Endothelial cell of umbilical vein (primary cell): ENCODE measurements around the gene GLB1L2. TPM values are rescaled to one million over a fixed set of nuclear protein-coding genes. Genes with fewer than 3 reads are reported as not detected.

Source experiments
- BruUV-seq: library from RNA; stranded (reverse); fragments of 400-500 nt; replicated peaks from 2 replicates; lab custom pipeline; 2021; lab: Mats Ljungman, UMichigan
- CTCF ChIA-PET: fragments of 300-600, 350-600 bp; sonication (Branson Sonifier 250); formaldehyde crosslinking; loops from one replicate; lab custom pipeline; 2021; ENCODE audit warnings: antibody characterized with exemption, inconsistent platforms; lab: Charles Lee
- POLR2A ChIA-PET: fragments of 300-600, 350-600 bp; sonication (Branson Sonifier 250); formaldehyde crosslinking; loops from one replicate; lab custom pipeline; 2021; ENCODE audit warnings: antibody characterized with exemption, inconsistent platforms; lab: Charles Lee
- DNase-seq: peaks from one replicate; pipeline ENCODE4 v3.0.0-alpha.2; 2011; ENCODE audit warnings: low read depth, low spot score
- FAIRE-seq: peaks from 2 replicates; lab custom pipeline; 2011; peaks lifted over from hg19 to GRCh38; lab: Jason Lieb, UNC
- H2AFZ ChIP-seq: 2 replicates; pipeline ENCODE4 v1.6.0; 2012; ENCODE audit warnings: low read depth, low read length, control low read depth, inconsistent platforms
- H3K27ac ChIP-seq: 2 replicates; pipeline ENCODE4 v1.5.1; 2011; ENCODE audit warnings: low read depth, mild to moderate bottlenecking, control low read depth, low read length, moderate library complexity; ENCODE audit not compliant: insufficient read depth
- H3K27me3 ChIP-seq, 2 experiments: 2 replicates each; pipeline versions ENCODE4 v1.6.0 to v1.6.1; 2011; ENCODE audit warnings: low read length in 2 of 2, mixed read lengths in 1 of 2; ENCODE audit not compliant: control insufficient read depth in 2 of 2, insufficient read depth in 2 of 2
- H3K36me3 ChIP-seq, 2 experiments: 2 replicates in 1 of 2; 3 replicates in 1 of 2; pipeline ENCODE4 v1.5.1; 2011; ENCODE audit warnings: low read length in 2 of 2, mild to moderate bottlenecking in 1 of 2, moderate library complexity in 1 of 2; ENCODE audit not compliant: control insufficient read depth in 2 of 2, insufficient read depth in 2 of 2; ENCODE audit errors: extremely low read depth in 1 of 2
- H3K4me1 ChIP-seq: 3 replicates; pipeline ENCODE4 v1.5.1; 2011; ENCODE audit warnings: mild to moderate bottlenecking, low read length; ENCODE audit not compliant: control insufficient read depth, insufficient read depth; ENCODE audit errors: extremely low read depth
- H3K4me2 ChIP-seq: 2 replicates; pipeline ENCODE4 v1.6.1; 2011; ENCODE audit warnings: low read length, control low read depth, mixed read lengths; ENCODE audit not compliant: insufficient read depth
- H3K4me3 ChIP-seq, 3 experiments: fragments of 200-600 bp in 1 of 3; sonication (generic), shearing (Covaris generic) in 1 of 3; replicated peaks in 1 of 3; 2 replicates each; pipeline ENCODE4 v1.5.1; 2011 to 2016; ENCODE audit warnings: control low read depth in 3 of 3, low read length in 3 of 3, mild to moderate bottlenecking in 2 of 3, inconsistent platforms in 1 of 3, low read depth in 1 of 3, moderate library complexity in 1 of 3; ENCODE audit not compliant: insufficient read depth in 1 of 3
- H3K79me2 ChIP-seq: 2 replicates; pipeline ENCODE4 v1.6.0; 2012; ENCODE audit warnings: low read length, inconsistent platforms; ENCODE audit not compliant: control insufficient read depth, insufficient read depth
- H3K9ac ChIP-seq: replicated peaks from 2 replicates; pipeline ENCODE3; 2011; ENCODE audit warnings: low read length, control low read depth; ENCODE audit not compliant: insufficient read depth; ENCODE audit errors: extremely low read depth
- H3K9me1 ChIP-seq: replicated peaks from 3 replicates; pipeline ENCODE4 v1.6.0; 2011; ENCODE audit warnings: mild to moderate bottlenecking, low read length; ENCODE audit not compliant: control insufficient read depth, insufficient read depth; ENCODE audit errors: extremely low read depth
- H3K9me3 ChIP-seq: replicated peaks from 2 replicates; pipeline ENCODE4 v1.5.1; 2012; ENCODE audit warnings: low read length, inconsistent platforms; ENCODE audit not compliant: control insufficient read depth, insufficient read depth
- H4K20me1 ChIP-seq: replicated peaks from 2 replicates; pipeline ENCODE3; 2011; ENCODE audit warnings: mild to moderate bottlenecking, low read length; ENCODE audit not compliant: control insufficient read depth, insufficient read depth; ENCODE audit errors: extremely low read depth
- CTCF ChIP-seq, 2 donors: IDR thresholded peaks; 1 replicate in 1 of 2; 2 replicates in 1 of 2; pipeline ENCODE4 v1.5.1; 2011; ENCODE audit warnings: low read length in 2 of 2, mild to moderate bottlenecking in 2 of 2, moderate library complexity in 2 of 2, control low read depth in 1 of 2, inconsistent platforms in 1 of 2, low read depth in 1 of 2; ENCODE audit not compliant: insufficient read depth in 1 of 2; ENCODE audit errors: extremely low read depth in 1 of 2
- EZH2 ChIP-seq: IDR thresholded peaks from 2 replicates; pipeline ENCODE4 v1.6.1; 2012; ENCODE audit warnings: borderline replicate concordance, low read depth, mild to moderate bottlenecking, moderate library complexity, low read length, inconsistent platforms; ENCODE audit not compliant: severe bottlenecking
- FOS ChIP-seq: IDR thresholded peaks from 2 replicates; pipeline ENCODE4 v1.6.1; 2011; ENCODE audit warnings: mild to moderate bottlenecking, low read length, moderate library complexity, borderline replicate concordance; ENCODE audit not compliant: insufficient read depth
- GATA2 ChIP-seq: IDR thresholded peaks from 2 replicates; pipeline ENCODE4 v1.7.0; 2011; ENCODE audit warnings: low read depth, mild to moderate bottlenecking, moderate library complexity, mixed read lengths, low read length; ENCODE audit not compliant: insufficient read length, insufficient read depth
- JUN ChIP-seq: IDR thresholded peaks from 2 replicates; pipeline ENCODE4 v1.6.1; 2011; ENCODE audit warnings: borderline replicate concordance, low read depth; ENCODE audit not compliant: insufficient read length, insufficient read depth
- MAX ChIP-seq: IDR thresholded peaks from 2 replicates; pipeline ENCODE4 v1.6.1; 2011; ENCODE audit not compliant: insufficient read depth, insufficient read length
- MYC ChIP-seq: IDR thresholded peaks from one replicate; pipeline ENCODE4 v1.6.1; 2011; ENCODE audit warnings: mild to moderate bottlenecking, low read depth, low read length
- POLR2A ChIP-seq: IDR thresholded peaks from 2 replicates; pipeline ENCODE4 v1.6.1; 2012; ENCODE audit warnings: low read depth, mild to moderate bottlenecking, control low read depth, low read length
- POLR2AphosphoS5 ChIP-seq: IDR thresholded peaks from 2 replicates; pipeline ENCODE4 v1.6.1; 2012; ENCODE audit warnings: low read depth, mild to moderate bottlenecking, control low read depth, low read length, moderate library complexity; ENCODE audit not compliant: insufficient read depth
- dilution Hi-C: fragments of 300-500 bp; cut with MboI; formaldehyde crosslinking; loops from one replicate; pipeline ENCODE4 v1.15.0; 2019; ENCODE audit warnings: low sequenced_read_pairs; ENCODE audit not compliant: extremely low pct_ligation_motif_present
- intact Hi-C: fragments of 100-400 bp; cut with micrococcal nuclease; formaldehyde crosslinking; loops from one replicate; pipeline ENCODE4 v1.10.0; 2022
- polyA plus RNA-seq, 4 experiments: library from polyadenylated mRNA; depleted of rRNA in 3 of 4; stranded (reverse) in 3 of 4; unstranded in 1 of 4; fragments of >200 nt; gene quantifications; 2 replicates each; pipeline versions ENCODE4 v1.2.1 to v1.2.3, GENCODE V29; 2011 to 2012; ENCODE audit warnings: missing spikeins in 1 of 4
- total RNA-seq: library from RNA; stranded (reverse); gene quantifications from 2 replicates; pipeline ENCODE4 v1.2.3, GENCODE V29; 2021

GLB1L2 gene
- total and polyA plus RNA-seq, 2 donors (not counting 3 experiments of a cell fraction or from before 2014, with no cell fraction given), result 0.55 to 0.59 TPM

- Histone ChIP-seq H3K9me1 (no peaks in the 10 kb centered on the region), H3K9ac (no peak overlapping the region), H3K27ac (no peak overlapping the region), H3K4me3 (no peak overlapping the region), H3K36me3 (no peaks in the 10 kb centered on the region), H3K79me2 (no peaks in the 10 kb centered on the region), H4K20me1 (no peaks in the 10 kb centered on the region), H3K27me3 (no peaks in the 10 kb centered on the region), H3K4me2 (no peak overlapping the region), H3K4me1 (no peaks in the 10 kb centered on the region), H3K9me3 (no peaks in the 10 kb centered on the region), H2AFZ (no peak overlapping the region)
- ChIA-PET CTCF (no interaction called here), POLR2A (no interaction called here)
- DNase-seq (no peak), FAIRE-seq (no peak)
- dilution Hi-C loops, result no loop called here
- TF ChIP-seq POLR2A (no peak), FOS (no peak), MYC (no peak), CTCF (IDR thresholded peaks at IDR 0.05; ENCODE audit: extremely low read depth in 1 of 2, insufficient read depth in 1 of 2, low read depth in 1 of 2, low read length in 2 of 2) (no peak), POLR2AphosphoS5 (no peak), MAX (no peak), JUN (no peak), GATA2 (no peak), EZH2 (no peak)
- BruUV-seq, result no TSS peak
- intact Hi-C loops, result no loop called here
These were observed 50.5 kb downstream of the GLB1L2 start for GRCh38 chr11:134382257-134382656.
